Psoas muscle (tissue), 8 donors: ENCODE data around the gene ASNSD1. TPM values are rescaled to one million over a fixed set of nuclear protein-coding genes. Genes with fewer than 3 reads are reported as not detected.

Source experiments
- ATAC-seq, 4 donors: fragments of 200-7000 bp; cut with Tn5 transposase; one replicate each; pipeline ENCODE4 v1.9.1; 2020; ENCODE audit warnings: moderate library complexity in 3 of 4, mild to moderate bottlenecking in 2 of 4
- DNase-seq, 2 donors: peaks; one replicate each; pipeline ENCODE4 v3.0.0-alpha.2; 2020
- H3K27ac ChIP-seq: fragments of 200-600 bp; one replicate; pipeline ENCODE4 v1.8.0; 2022
- H3K27me3 ChIP-seq, 3 donors: fragments of 200-600 bp in 1 of 3; one replicate each; pipeline versions ENCODE4 v1.6.1 to v1.8.0; 2013 to 2022; ENCODE audit warnings: low read length in 2 of 3, mild to moderate bottlenecking in 2 of 3, moderate library complexity in 1 of 3; ENCODE audit not compliant: insufficient read depth in 3 of 3
- H3K36me3 ChIP-seq, 2 donors: fragments of 200-600 bp in 1 of 2; one replicate each; pipeline versions ENCODE4 v1.6.1 to v1.8.0; 2013 to 2022; ENCODE audit warnings: low read depth in 1 of 2, mild to moderate bottlenecking in 1 of 2, moderate library complexity in 1 of 2; ENCODE audit not compliant: insufficient read depth in 1 of 2
- H3K4me1 ChIP-seq: fragments of 200-600 bp; one replicate; pipeline ENCODE4 v1.8.0; 2022
- H3K4me3 ChIP-seq: fragments of 200-600 bp; one replicate; pipeline ENCODE4 v1.8.0; 2022; ENCODE audit warnings: mild to moderate bottlenecking
- H3K9me3 ChIP-seq: fragments of 200-600 bp; one replicate; pipeline ENCODE4 v1.8.0; 2022
- WGBS, 3 donors: extraction: QIAGEN DNeasy Blood & Tissue Kit; methylation state at CpG; one replicate each; pipeline versions ENCODE4 v1.1.6 to v1.1.7; 2013; 5-methylcytosine and 5-hydroxymethylcytosine counted together
- intact Hi-C, 2 donors: fragments of 100-400 bp; cut with DNase I; formaldehyde crosslinking; loops; one replicate each; pipeline versions ENCODE4 v1.11.0 to v1.14.2; 2022
- polyA plus RNA-seq, 3 donors: library from polyadenylated mRNA; stranded (reverse); fragments of 200-250 nt; gene quantifications; one replicate each; pipeline ENCODE4 v1.2.3, GENCODE V29; 2013
- total RNA-seq, 4 donors: library from RNA; stranded (reverse); fragmentation: NEBNext Ultra II Directional in 2 of 4; extraction: Animal tissue kit (Norgen Biotek cat#: 25700) in 2 of 4; gene quantifications; one replicate each; pipeline versions ENCODE4 v1.2.1 to v1.2.4, GENCODE V29; 2021 to 2023
- TF ChIP-seq, protein P1 (sequence below): fragments of 200-600 bp; IDR thresholded peaks from one replicate; pipeline ENCODE4 v1.8.0; 2022; ENCODE audit warnings: antibody characterized with exemption
- donor health status: healthy with polysubstance abuse.
- donor health status: DM: no; HTN: no; CAD: no; lungs with moderate emphysema.
- donor health status: Bipolar disorder and iron deficiency.
- donor health status: healthy.
- donor health status: DM: yes; HTN: yes; CAD: no.
- donor health status: DM: no; HTN: no; CAD: no.
- donor health status: DM: no; HTN: no; CAD: no.
- donor health status: DM: yes; HTN: yes; CAD: no.

Gene ASNSD1
- total and polyA plus RNA-seq, 7 donors = 50.8 to 148 (median 66.0) TPM

DNA sequence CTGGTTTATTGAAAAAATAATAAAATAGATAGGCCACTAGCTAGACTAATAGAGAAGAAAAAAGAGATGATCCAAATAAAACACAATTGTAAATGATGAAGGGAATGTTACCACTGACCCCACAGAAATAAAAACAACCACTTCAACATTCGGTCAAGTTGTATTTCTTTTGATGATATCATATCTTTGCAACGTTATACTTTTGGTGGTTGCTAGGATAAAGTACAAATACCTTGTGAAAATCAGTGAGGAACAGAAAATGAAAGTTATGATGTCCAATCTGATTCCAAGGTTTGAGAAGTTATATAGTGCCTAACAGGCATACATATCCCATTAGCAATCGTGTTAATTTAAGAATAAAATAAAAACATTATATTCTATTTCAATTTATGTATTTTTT lies 6.6 kb upstream of the ASNSD1 start:
- Histone ChIP-seq H3K27ac (no peak overlapping the region), H3K9me3 (no peaks in the 10 kb centered on the region), H3K27me3 (no peaks in the 10 kb centered on the region), H3K4me1 (no peaks in the 10 kb centered on the region), H3K36me3 (no peaks in the 10 kb centered on the region), H3K4me3 (no peak overlapping the region)
- intact Hi-C loops = no loop called here
- TF ChIP-seq, protein P1, sequence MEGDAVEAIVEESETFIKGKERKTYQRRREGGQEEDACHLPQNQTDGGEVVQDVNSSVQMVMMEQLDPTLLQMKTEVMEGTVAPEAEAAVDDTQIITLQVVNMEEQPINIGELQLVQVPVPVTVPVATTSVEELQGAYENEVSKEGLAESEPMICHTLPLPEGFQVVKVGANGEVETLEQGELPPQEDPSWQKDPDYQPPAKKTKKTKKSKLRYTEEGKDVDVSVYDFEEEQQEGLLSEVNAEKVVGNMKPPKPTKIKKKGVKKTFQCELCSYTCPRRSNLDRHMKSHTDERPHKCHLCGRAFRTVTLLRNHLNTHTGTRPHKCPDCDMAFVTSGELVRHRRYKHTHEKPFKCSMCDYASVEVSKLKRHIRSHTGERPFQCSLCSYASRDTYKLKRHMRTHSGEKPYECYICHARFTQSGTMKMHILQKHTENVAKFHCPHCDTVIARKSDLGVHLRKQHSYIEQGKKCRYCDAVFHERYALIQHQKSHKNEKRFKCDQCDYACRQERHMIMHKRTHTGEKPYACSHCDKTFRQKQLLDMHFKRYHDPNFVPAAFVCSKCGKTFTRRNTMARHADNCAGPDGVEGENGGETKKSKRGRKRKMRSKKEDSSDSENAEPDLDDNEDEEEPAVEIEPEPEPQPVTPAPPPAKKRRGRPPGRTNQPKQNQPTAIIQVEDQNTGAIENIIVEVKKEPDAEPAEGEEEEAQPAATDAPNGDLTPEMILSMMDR = no peak
- no peak for DNase-seq
- 66 to 69% (median 66%) methylated on average over 3 of the region's 3 CpGs for WGBS, 3 donors
- no peak for ATAC-seq

DNA sequence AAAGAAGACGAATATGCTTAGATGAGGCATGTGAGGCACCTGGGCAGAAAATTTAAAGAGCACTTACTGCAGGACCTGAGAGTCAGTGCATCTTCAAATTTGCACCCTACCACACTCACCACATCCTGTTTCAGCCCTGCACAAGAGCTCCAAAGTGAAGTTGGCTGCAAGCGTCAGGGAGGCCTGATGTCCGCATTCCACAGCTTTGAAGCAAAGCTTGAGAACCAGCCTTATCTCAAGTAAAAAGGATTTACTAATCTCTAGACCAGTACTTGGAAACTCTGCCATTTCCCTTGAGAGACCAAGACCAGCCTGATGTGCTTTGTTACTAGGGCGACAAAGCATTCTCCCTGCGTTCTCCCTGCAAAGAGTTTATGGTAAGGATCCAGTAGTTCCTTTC lies 3.4 kb upstream of the ASNSD1 start:
- Histone ChIP-seq H3K9me3 (no peaks in the 10 kb centered on the region), H3K4me1 (peaks cover 6% of the 10 kb centered on the region), H3K27ac (no peak overlapping the region), H3K36me3 (no peaks in the 10 kb centered on the region), H3K4me3 (no peak overlapping the region), H3K27me3 (no peaks in the 10 kb centered on the region)
- ATAC-seq (no peak), DNase-seq (no peak)
- 75 to 82% (median 79%) methylated on average over 5 of the region's 5 CpGs for WGBS, 3 donors
- TF ChIP-seq, protein P1 = no peak
- intact Hi-C loops = no loop called here

DNA sequence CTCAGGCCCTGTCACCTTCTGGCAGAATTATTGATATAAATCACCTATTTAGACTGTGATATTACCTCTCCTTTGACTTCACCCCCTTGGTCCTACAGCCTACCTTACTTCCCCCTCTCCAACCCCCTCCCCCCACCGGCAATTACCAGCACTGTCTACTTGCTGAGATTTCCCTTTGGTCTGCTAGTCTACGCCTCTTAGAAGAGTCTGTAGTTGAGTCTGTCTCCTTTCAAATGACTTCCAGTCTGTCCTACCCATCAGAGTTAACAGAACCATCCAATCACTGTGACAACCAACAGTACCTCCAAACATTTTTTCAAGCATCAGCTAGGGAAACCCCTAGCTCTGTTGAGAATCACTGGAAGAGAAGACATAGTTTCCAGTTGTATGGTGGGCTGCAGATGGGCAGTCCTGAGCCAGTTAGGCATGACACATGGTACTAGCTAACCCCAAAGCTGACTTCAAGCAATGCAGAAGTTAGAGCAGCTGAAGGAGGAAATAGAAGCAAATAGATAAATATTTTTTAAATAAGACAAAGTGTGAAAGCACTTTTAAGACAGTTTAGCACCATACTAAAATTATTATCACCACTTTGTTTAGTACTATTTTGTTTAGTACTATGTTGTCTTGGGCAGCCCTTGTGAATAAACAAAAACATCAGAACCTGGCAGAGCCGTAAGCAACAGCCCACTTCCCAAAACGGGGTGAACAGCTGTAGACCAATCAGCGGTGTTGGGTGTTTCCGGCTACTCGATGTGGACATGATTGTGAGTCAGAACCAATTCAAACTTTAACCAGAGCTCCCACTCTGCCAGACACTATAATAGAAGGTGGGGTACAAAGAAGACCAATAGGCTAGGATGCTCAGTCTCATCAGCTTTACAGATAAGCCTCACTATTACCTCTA lies 2.7 kb upstream of the ASNSD1 start:
- H3K4me3 ChIP-seq = no peak overlapping the region
- no peak for DNase-seq
- peaks cover 10% of the 10 kb centered on the region for H3K4me1 ChIP-seq
- intact Hi-C loops = no loop called here
- no peak for ATAC-seq
- H3K9me3 ChIP-seq = no peaks in the 10 kb centered on the region
- 63 to 69% (median 66%) methylated on average over 7 of the region's 7 CpGs for WGBS, 3 donors
- H3K27me3 ChIP-seq = no peaks in the 10 kb centered on the region
- TF ChIP-seq, protein P1 = no peak
- H3K36me3 ChIP-seq = no peaks in the 10 kb centered on the region
- H3K27ac ChIP-seq = no peak overlapping the region

DNA sequence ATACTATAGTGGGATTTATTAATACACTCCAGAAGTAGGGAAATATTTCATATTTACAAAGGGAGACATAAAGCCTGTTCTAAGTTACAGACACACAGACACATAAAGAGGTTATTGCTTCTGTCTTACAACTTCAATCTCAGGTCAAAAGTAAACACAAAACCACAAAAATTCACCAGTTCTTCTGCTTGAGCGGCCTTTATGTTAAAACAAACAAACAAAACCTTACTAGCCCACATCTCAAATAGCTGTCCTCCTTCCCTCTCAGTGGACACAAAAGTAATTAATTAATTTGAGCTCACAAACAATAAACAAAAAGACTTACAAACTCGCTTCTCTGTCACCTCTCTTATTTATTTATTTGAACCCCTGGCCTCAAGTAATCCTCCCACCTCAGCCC lies 1.5 kb upstream of the ASNSD1 start:
- Histone ChIP-seq H3K27ac (no peak overlapping the region), H3K9me3 (no peaks in the 10 kb centered on the region), H3K36me3 (no peaks in the 10 kb centered on the region), H3K4me1 (peaks cover 20% of the 10 kb centered on the region), H3K27me3 (no peaks in the 10 kb centered on the region), H3K4me3 (no peak overlapping the region)
- intact Hi-C loops = loop anchor here (5.0 to 10.0 kb wide), 3 partner anchors 38 to 415 kb away; partner anchors contain the start of gene OSGEPL1 (in 1 of the 2)
- ATAC-seq = no peak
- WGBS, 3 donors = 62 to 68% (median 68%) methylated on average over 2 of the region's 2 CpGs
- DNase-seq = no peak
- TF ChIP-seq, protein P1 = no peak
